Measurements from ENCODE around the gene ADCK2.
"Not testable (repeated sequence)": the region's sequence is repeated elsewhere in the genome, so short reads cannot be mapped to it uniquely, and the experiment has no call there.

ADCK2 gene

GRCh38 chr7:140657891-140658290 is 14.9 kb upstream of the ADCK2 start:
- Histone ChIP-seq H3K9me2 (ENCODE audit: low read depth, low read length) (no peaks in the 10 kb centered on the region), H3K27ac (ENCODE audit: low read depth, low read length, poor library complexity, severe bottlenecking) (no peak overlapping the region), H3K4me3 (ENCODE audit: low read depth, low read length, poor library complexity, severe bottlenecking) (no peak overlapping the region), H2AFZ (ENCODE audit: low read length) (no peak overlapping the region), H3K9me3 (ENCODE audit: low read length) (peaks cover 3% of the 10 kb centered on the region; the same call in 1 of the 2 replicates), H3K36me3 (ENCODE audit: insufficient read depth, low read length) (no peaks in the 10 kb centered on the region; the same call in 1 of the 2 replicates), H3K4me1 (ENCODE audit: insufficient read depth, low read length, severe bottlenecking) (peaks cover 10% of the 10 kb centered on the region), H3F3A (ENCODE audit: insufficient read depth, low read length) (no peaks in the 10 kb centered on the region), H4K20me1 (ENCODE audit: insufficient read depth, low read length) (no peaks in the 10 kb centered on the region), H3K79me2 (ENCODE audit: insufficient read depth, low read length) (no peaks in the 10 kb centered on the region), H3K4me2 (ENCODE audit: low read length) (no peak overlapping the region), H3K27me3 (ENCODE audit: insufficient read depth, low read length) (peaks cover 12% of the 10 kb centered on the region; the same call in 1 of the 2 replicates), H3K9ac (ENCODE audit: low read length) (no peak overlapping the region)
- TF ChIP-seq CTCF (IDR thresholded peaks at IDR 0.05; ENCODE audit: low read length) (no peak), EZH2 (IDR thresholded peaks at IDR 0.05; ENCODE audit: borderline replicate concordance, low read length) (no peak)

DNA sequence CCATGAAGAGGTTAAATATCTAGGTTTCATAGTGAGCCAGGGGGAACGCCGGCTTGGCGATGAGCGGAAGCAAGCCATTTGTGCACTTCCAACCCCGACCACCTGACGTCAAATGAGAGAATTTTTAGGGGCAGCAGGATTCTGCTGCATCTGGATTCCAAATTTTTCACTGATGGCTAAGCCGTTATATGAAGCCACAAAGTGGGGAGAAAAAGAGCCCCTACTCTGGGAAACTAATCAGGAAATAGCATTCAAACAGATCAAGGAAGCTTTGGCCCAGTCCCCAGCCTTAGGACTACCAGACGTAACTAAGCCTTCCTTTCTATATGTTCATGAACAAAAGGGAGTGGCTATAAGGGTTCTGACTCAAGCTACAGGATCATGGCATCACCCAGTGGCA is 12.9 kb upstream of the ADCK2 start:
- Histone ChIP-seq H2AFZ (ENCODE audit: low read length) (no peak overlapping the region), H3K9me3 (ENCODE audit: low read length) (peaks cover 3% of the 10 kb centered on the region; the same call in 1 of the 2 replicates), H3K27me3 (ENCODE audit: insufficient read depth, low read length) (peaks cover 12% of the 10 kb centered on the region; the same call in 1 of the 2 replicates), H3K4me1 (ENCODE audit: insufficient read depth, low read length, severe bottlenecking) (peaks cover 10% of the 10 kb centered on the region), H3K4me2 (ENCODE audit: low read length) (no peak overlapping the region), H3F3A (ENCODE audit: insufficient read depth, low read length) (no peaks in the 10 kb centered on the region), H3K27ac (ENCODE audit: low read depth, low read length, poor library complexity, severe bottlenecking) (no peak overlapping the region), H3K4me3 (ENCODE audit: low read depth, low read length, poor library complexity, severe bottlenecking) (no peak overlapping the region), H4K20me1 (ENCODE audit: insufficient read depth, low read length) (no peaks in the 10 kb centered on the region), H3K9me2 (ENCODE audit: low read depth, low read length) (no peaks in the 10 kb centered on the region), H3K79me2 (ENCODE audit: insufficient read depth, low read length) (no peaks in the 10 kb centered on the region), H3K9ac (ENCODE audit: low read length) (no peak overlapping the region), H3K36me3 (ENCODE audit: insufficient read depth, low read length) (no peaks in the 10 kb centered on the region; the same call in 1 of the 2 replicates)
- TF ChIP-seq EZH2 (IDR thresholded peaks at IDR 0.05; ENCODE audit: borderline replicate concordance, low read length) = no peak
- TF ChIP-seq CTCF (IDR thresholded peaks at IDR 0.05; ENCODE audit: low read length) = no peak

GRCh38 chr7:140661124-140661523 is 11.6 kb upstream of the ADCK2 start:
- Histone ChIP-seq H3K9ac (ENCODE audit: low read length) (no peak overlapping the region), H3K27me3 (ENCODE audit: insufficient read depth, low read length) (peaks cover 12% of the 10 kb centered on the region; the same call in 1 of the 2 replicates), H3K4me2 (ENCODE audit: low read length) (no peak overlapping the region), H3K79me2 (ENCODE audit: insufficient read depth, low read length) (no peaks in the 10 kb centered on the region), H3K9me3 (ENCODE audit: low read length) (peaks cover 3% of the 10 kb centered on the region; the same call in 1 of the 2 replicates), H3F3A (ENCODE audit: insufficient read depth, low read length) (no peaks in the 10 kb centered on the region), H3K36me3 (ENCODE audit: insufficient read depth, low read length) (no peaks in the 10 kb centered on the region; the same call in 1 of the 2 replicates), H3K27ac (ENCODE audit: low read depth, low read length, poor library complexity, severe bottlenecking) (no peak overlapping the region), H2AFZ (ENCODE audit: low read length) (no peak overlapping the region), H3K4me1 (ENCODE audit: insufficient read depth, low read length, severe bottlenecking) (peaks cover 9% of the 10 kb centered on the region), H4K20me1 (ENCODE audit: insufficient read depth, low read length) (no peaks in the 10 kb centered on the region), H3K4me3 (ENCODE audit: low read depth, low read length, poor library complexity, severe bottlenecking) (no peak overlapping the region), H3K9me2 (ENCODE audit: low read depth, low read length) (no peaks in the 10 kb centered on the region)
- no peak for TF ChIP-seq EZH2 (IDR thresholded peaks at IDR 0.05; ENCODE audit: borderline replicate concordance, low read length)
- TF ChIP-seq CTCF (IDR thresholded peaks at IDR 0.05; ENCODE audit: low read length) = peak; percentile 42; the same call in 1 of the 2 replicates

GRCh38 chr7:140662938-140663337 is 9.8 kb upstream of the ADCK2 start:
- peaks cover 11% of the 10 kb centered on the region; the same call in 1 of the 2 replicates for H3K27me3 ChIP-seq (ENCODE audit: insufficient read depth, low read length)
- H3K36me3 ChIP-seq (ENCODE audit: insufficient read depth, low read length); H3K9ac ChIP-seq (ENCODE audit: low read length); H3K79me2 ChIP-seq (ENCODE audit: insufficient read depth, low read length); H3K4me1 ChIP-seq (ENCODE audit: insufficient read depth, low read length, severe bottlenecking); H3F3A ChIP-seq (ENCODE audit: insufficient read depth, low read length); H3K4me2 ChIP-seq (ENCODE audit: low read length); H2AFZ ChIP-seq (ENCODE audit: low read length); H4K20me1 ChIP-seq (ENCODE audit: insufficient read depth, low read length); H3K9me2 ChIP-seq (ENCODE audit: low read depth, low read length); H3K9me3 ChIP-seq (ENCODE audit: low read length); H3K27ac ChIP-seq (ENCODE audit: low read depth, low read length, poor library complexity, severe bottlenecking); H3K4me3 ChIP-seq (ENCODE audit: low read depth, low read length, poor library complexity, severe bottlenecking): not testable (repeated sequence)
